Mesothelial cell of epicardium (in vitro differentiated cells): Measurements from ENCODE around the gene CACNA1H. TPM values are rescaled to one million over a fixed set of nuclear protein-coding genes. Genes with fewer than 3 reads are reported as not detected.
"Not testable (repeated sequence)": the region's sequence is repeated elsewhere in the genome, so short reads cannot be mapped to it uniquely, and the experiment has no call there.

Experiments used
- DNase-seq, 2 experiments: peaks; one replicate each; pipeline ENCODE4 v3.0.0; 2021; ENCODE audit warnings: low spot score in 2 of 2; ENCODE audit not compliant: unreplicated experiment in 2 of 2
- H3K27ac Mint-ChIP-seq: 2 replicates; pipeline ENCODE4 v1.8.0; 2021; ENCODE audit warnings: mixed read lengths
- H3K27me3 Mint-ChIP-seq: 2 replicates; pipeline ENCODE4 v1.8.0; 2021; ENCODE audit warnings: low read depth, mixed read lengths
- H3K36me3 Mint-ChIP-seq: 2 replicates; pipeline ENCODE4 v1.8.0; 2021; ENCODE audit warnings: mixed read lengths
- H3K4me1 Mint-ChIP-seq: 2 replicates; pipeline ENCODE4 v1.8.0; 2021; ENCODE audit warnings: mixed read lengths
- H3K4me3 Mint-ChIP-seq: 2 replicates; pipeline ENCODE4 v1.8.0; 2021; ENCODE audit warnings: mild to moderate bottlenecking, moderate library complexity, mixed read lengths
- H3K9me3 Mint-ChIP-seq: 2 replicates; pipeline ENCODE4 v1.8.0; 2021; ENCODE audit warnings: mixed read lengths
- total RNA-seq: library from RNA; stranded (reverse); gene quantifications from 3 replicates; pipeline ENCODE4 v1.2.1, GENCODE V29; 2021
- TF ChIP-seq, protein P1 (sequence below): fragments of 200-600 bp; sonication (generic); IDR thresholded peaks from one replicate; pipeline ENCODE4 v1.5.0; 2021; ENCODE audit warnings: antibody characterized with exemption; ENCODE audit not compliant: unreplicated experiment

CACNA1H gene
- total RNA-seq, 1 donor from 2014 or later: 41.8 TPM

DNA sequence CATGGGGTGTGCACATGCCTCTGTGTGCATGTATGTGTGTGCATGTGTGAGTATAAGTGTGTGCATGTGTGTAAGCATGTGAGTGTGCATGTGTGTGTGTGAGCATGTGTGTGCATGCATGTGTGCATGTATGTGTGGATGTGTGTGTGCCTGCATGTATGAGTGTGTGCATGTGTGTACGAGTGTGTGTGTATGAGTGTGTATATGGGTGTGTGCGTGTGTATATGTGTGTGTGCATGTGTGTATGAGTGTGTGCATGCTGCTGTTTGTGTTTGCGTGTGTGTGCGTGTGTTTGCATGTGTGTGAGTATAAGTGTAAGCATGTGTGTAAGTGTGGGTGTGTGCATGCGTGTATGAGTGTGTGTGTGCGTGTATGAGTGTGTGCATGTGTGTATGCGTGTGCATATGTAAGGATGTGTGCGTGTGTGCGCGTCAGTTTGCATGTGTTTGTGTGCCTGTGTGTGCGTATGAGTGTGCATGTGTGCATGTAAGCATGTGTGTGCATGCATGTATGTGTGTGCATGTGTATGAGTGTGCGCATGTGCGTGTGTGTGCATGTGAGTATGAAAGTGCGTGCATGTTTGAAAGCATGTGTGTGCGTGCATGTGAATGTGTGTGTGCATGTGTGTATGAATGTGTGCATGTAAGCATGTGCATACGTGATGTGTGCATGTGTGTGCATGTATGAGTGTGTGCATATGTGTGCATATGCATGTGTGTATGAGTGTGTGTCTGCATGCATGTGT is 111.6 kb downstream of the CACNA1H start:
- DNase-seq: no peak
- no peak overlapping the region for H3K4me3 Mint-ChIP-seq
- H3K4me1 Mint-ChIP-seq: peaks cover 10% of the 10 kb centered on the region

GRCh38 chr16:1265090-1265630 is 112.3 kb downstream of the CACNA1H start:
- peaks cover 10% of the 10 kb centered on the region for H3K4me1 Mint-ChIP-seq
- no peak for DNase-seq
- H3K4me3 Mint-ChIP-seq: no peak overlapping the region
- no peaks in the 10 kb centered on the region for H3K9me3 Mint-ChIP-seq
- no peak overlapping the region for H3K27ac Mint-ChIP-seq
- H3K27me3 Mint-ChIP-seq: peaks cover 17% of the 10 kb centered on the region
- TF ChIP-seq, protein P1, sequence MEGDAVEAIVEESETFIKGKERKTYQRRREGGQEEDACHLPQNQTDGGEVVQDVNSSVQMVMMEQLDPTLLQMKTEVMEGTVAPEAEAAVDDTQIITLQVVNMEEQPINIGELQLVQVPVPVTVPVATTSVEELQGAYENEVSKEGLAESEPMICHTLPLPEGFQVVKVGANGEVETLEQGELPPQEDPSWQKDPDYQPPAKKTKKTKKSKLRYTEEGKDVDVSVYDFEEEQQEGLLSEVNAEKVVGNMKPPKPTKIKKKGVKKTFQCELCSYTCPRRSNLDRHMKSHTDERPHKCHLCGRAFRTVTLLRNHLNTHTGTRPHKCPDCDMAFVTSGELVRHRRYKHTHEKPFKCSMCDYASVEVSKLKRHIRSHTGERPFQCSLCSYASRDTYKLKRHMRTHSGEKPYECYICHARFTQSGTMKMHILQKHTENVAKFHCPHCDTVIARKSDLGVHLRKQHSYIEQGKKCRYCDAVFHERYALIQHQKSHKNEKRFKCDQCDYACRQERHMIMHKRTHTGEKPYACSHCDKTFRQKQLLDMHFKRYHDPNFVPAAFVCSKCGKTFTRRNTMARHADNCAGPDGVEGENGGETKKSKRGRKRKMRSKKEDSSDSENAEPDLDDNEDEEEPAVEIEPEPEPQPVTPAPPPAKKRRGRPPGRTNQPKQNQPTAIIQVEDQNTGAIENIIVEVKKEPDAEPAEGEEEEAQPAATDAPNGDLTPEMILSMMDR: no peak
- no peaks in the 10 kb centered on the region for H3K36me3 Mint-ChIP-seq

More for the DNA sequence above, 111.6 kb downstream of the CACNA1H start:
- H3K36me3 Mint-ChIP-seq: no peaks in the 10 kb centered on the region
- H3K9me3 Mint-ChIP-seq: no peaks in the 10 kb centered on the region
- TF ChIP-seq, protein P1: no peak
- peaks cover 22% of the 10 kb centered on the region for H3K27me3 Mint-ChIP-seq
- no peak overlapping the region for H3K27ac Mint-ChIP-seq

- no peaks in the 10 kb centered on the region for H3K36me3 Mint-ChIP-seq
- TF ChIP-seq, protein P1: no peak
- H3K4me3 Mint-ChIP-seq: no peak overlapping the region
- peaks cover 16% of the 10 kb centered on the region for H3K4me1 Mint-ChIP-seq
- peaks cover 12% of the 10 kb centered on the region for H3K27me3 Mint-ChIP-seq
- H3K27ac Mint-ChIP-seq: no peak overlapping the region
- H3K9me3 Mint-ChIP-seq: no peaks in the 10 kb centered on the region
- no peak for DNase-seq
Observed at GRCh38 chr16:1265826-1266225, 112.9 kb downstream of the CACNA1H start.

DNA sequence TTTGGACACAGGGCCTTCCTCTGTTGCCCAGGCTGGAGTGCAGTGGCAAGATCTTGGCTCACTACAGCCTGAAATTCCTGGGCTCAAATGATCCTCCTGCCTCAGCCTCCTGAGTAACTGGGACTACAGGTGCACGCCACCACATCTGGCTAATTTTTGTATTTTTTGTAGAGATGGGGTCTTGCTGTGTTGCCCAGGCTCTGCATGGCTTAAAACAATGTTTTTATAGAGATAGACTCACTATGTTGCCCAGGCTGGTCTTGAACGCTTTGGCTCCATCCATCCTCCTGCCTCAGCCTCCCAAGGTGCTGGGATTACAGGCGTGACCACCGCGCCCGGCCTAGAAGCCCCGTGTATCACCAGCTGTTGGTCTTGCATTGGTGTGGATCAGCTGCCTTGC is 116.5 kb downstream of the CACNA1H start:
- not testable (repeated sequence) for H3K4me3 Mint-ChIP-seq, H3K27me3 Mint-ChIP-seq, DNase-seq, H3K9me3 Mint-ChIP-seq, H3K27ac Mint-ChIP-seq, H3K36me3 Mint-ChIP-seq
- H3K4me1 Mint-ChIP-seq: peaks cover 28% of the 10 kb centered on the region

GRCh38 chr16:1271380-1271723 is 118.4 kb downstream of the CACNA1H start:
- H3K27ac Mint-ChIP-seq: no peak overlapping the region
- peaks cover 10% of the 10 kb centered on the region for H3K27me3 Mint-ChIP-seq
- DNase-seq: no peak
- no peak overlapping the region for H3K4me3 Mint-ChIP-seq
- TF ChIP-seq, protein P1: no peak
- H3K36me3 Mint-ChIP-seq: no peaks in the 10 kb centered on the region
- H3K9me3 Mint-ChIP-seq: no peaks in the 10 kb centered on the region
- H3K4me1 Mint-ChIP-seq: peaks cover 34% of the 10 kb centered on the region

Other genes with a start within 250 kb of the CACNA1H start
- 33.1 to 38.1 TPM (median 37.4 TPM) in 3 replicates for gene LMF1, start 182.1 kb upstream of the CACNA1H start, total RNA-seq
- gene SOX8, start 171.3 kb upstream of the CACNA1H start, total RNA-seq: 4.7 to 6.0 TPM (median 5.1 TPM) in 3 replicates
- gene SSTR5, start 80.4 kb upstream of the CACNA1H start, total RNA-seq: not detected in 3 replicates
- 0.20 TPM in 1 of 3 replicates, not detected in the others for gene C1QTNF8, start 56.9 kb upstream of the CACNA1H start, total RNA-seq
- gene TPSG1, start 72.2 kb downstream of the CACNA1H start, total RNA-seq: not detected in 3 replicates
- gene TPSB2, start 77.1 kb downstream of the CACNA1H start, total RNA-seq: not detected in 3 replicates
- gene TPSAB1, start 87.6 kb downstream of the CACNA1H start, total RNA-seq: not detected in 3 replicates
- gene TPSD1, start 103.0 kb downstream of the CACNA1H start, total RNA-seq: not detected in 3 replicates
- 205 to 214 TPM (median 208 TPM) in 3 replicates for gene UBE2I, start 156.5 kb downstream of the CACNA1H start, total RNA-seq
- gene BAIAP3, start 180.5 kb downstream of the CACNA1H start, total RNA-seq: 1.3 to 2.4 TPM (median 2.3 TPM) in 3 replicates
- 42.1 to 43.7 TPM (median 42.7 TPM) in 3 replicates for gene TSR3, start 198.8 kb downstream of the CACNA1H start, total RNA-seq
- 47.8 to 52.9 TPM (median 48.4 TPM) in 3 replicates for gene GNPTG, start 198.8 kb downstream of the CACNA1H start, total RNA-seq